ENCODE measurements around the gene GPR153. TPM values are rescaled to one million over a fixed set of nuclear protein-coding genes. Genes with fewer than 3 reads are reported as not detected.

GPR153 gene
- total and polyA plus RNA-seq, 2 of the 8 experiments (the other 6 are each of a cell fraction or from before 2014, with no cell fraction given), result 5.7 to 8.1 TPM

DNA sequence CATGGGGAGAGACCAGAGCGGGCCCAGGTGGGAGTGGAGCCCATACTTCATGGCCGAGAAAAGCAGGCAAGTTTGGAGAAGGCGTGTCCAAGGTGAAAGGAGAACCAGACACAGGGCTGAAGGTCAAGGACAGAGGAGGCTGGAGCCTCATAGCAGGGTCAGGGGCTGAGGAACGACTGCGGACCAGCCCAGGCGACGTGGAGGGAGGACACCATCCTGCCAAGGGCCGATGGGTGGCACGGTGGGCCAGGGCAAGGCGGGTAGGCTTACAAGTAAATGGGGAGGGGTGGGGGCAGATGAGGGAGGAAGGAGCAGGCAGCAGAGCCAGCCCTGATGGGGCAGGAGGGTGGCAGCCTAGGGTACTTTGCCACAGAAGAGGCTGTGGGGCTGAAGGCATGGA is 18.2 kb upstream of the GPR153 start:
- no peak overlapping the region for H2BK5ac ChIP-seq (ENCODE audit: low read depth, low read length)
- no peak overlapping the region for H3K27ac ChIP-seq (ENCODE audit: low read depth, low read length)
- H3K9me3 ChIP-seq (ENCODE audit: insufficient read depth in 2 of 2, low read depth in 1 of 2, low read length in 1 of 2), result no peaks in the 10 kb centered on the region
- ChIA-PET CTCF (ENCODE audit: partially characterized antibody) (interaction anchor here (0.6 to 10.6 kb wide), 8 partner anchors 8 to 371 kb away, joined by 3 to 122 read pairs (median 7); partner anchors contain the start of gene GPR153), POLR2A (ENCODE audit: partially characterized antibody) (interaction anchor here (1.1 kb wide), 1 partner anchor 9 kb away, joined by 4 read pairs; no protein-coding TSS in a partner anchor)
- H3K18ac ChIP-seq (ENCODE audit: extremely low read depth, low read length), result no peak overlapping the region
- no peaks in the 10 kb centered on the region; a peak in 2 of 8 replicates for H3K36me3 ChIP-seq (ENCODE audit: control insufficient read depth in 2 of 4, insufficient read depth in 4 of 4, low read length in 3 of 4)
- H3K9ac ChIP-seq (replicated peaks in 1 of 4; ENCODE audit: extremely low read depth in 1 of 4, low read depth in 3 of 4, low read length in 3 of 4), result no peak overlapping the region
- peaks cover 3% of the 10 kb centered on the region; the same call in 1 of the 2 replicates for H3K79me1 ChIP-seq (ENCODE audit: low read depth, low read length)
- 97% methylated on average over 10 of the region's 10 CpGs; no CpG with 5 or more reads in 1 of the 2 experiments for WGBS, 2 experiments (ENCODE audit: extremely low coverage in 1 of 2, insufficient coverage in 1 of 2, insufficient read length in 1 of 2, insufficient replicate concordance in 2 of 2, low coverage in 1 of 2, low lambda C conversion rate in 2 of 2, missing lambda C conversion rate in 1 of 2)
- no peak overlapping the region for H2BK12ac ChIP-seq (ENCODE audit: low read depth, low read length)
- no peak overlapping the region for H3K4me3 ChIP-seq (ENCODE audit: extremely low read depth in 1 of 4, insufficient read depth in 2 of 4, low read depth in 3 of 4, low read length in 4 of 4)
- H4K91ac ChIP-seq (replicated peaks; ENCODE audit: insufficient read length, low read length), result no peak overlapping the region
- H3K14ac ChIP-seq (ENCODE audit: insufficient read length), result no peak overlapping the region
- H4K8ac ChIP-seq (ENCODE audit: extremely low read depth, insufficient read depth, low read length), result no peak overlapping the region
- no peak overlapping the region for H4K5ac ChIP-seq (ENCODE audit: insufficient read length, low read depth, low read length)
- no peak overlapping the region for H3K23ac ChIP-seq (ENCODE audit: insufficient read length)
- peaks cover 0 to 12% (median 5%) of the 10 kb centered on the region in 4 experiments; a peak in 4 of 7 replicates for H3K4me1 ChIP-seq (replicated peaks in 1 of 4; ENCODE audit: control insufficient read depth in 3 of 4, insufficient read depth in 4 of 4, low read length in 3 of 4)
- H3K56ac ChIP-seq (replicated peaks; ENCODE audit: insufficient read length, low read depth, low read length), result no peak overlapping the region
- no peak overlapping the region for H2AFZ ChIP-seq (ENCODE audit: low read length)
- H3K79me2 ChIP-seq (ENCODE audit: control insufficient read depth in 1 of 2, insufficient read depth in 2 of 2, low read length in 2 of 2), result no peaks in the 10 kb centered on the region
- H3K23me2 ChIP-seq (ENCODE audit: low read depth, low read length), result no peaks in the 10 kb centered on the region
- H3K4me2 ChIP-seq (ENCODE audit: insufficient read depth in 1 of 2, low read depth in 2 of 2, low read length in 2 of 2), result no peak overlapping the region
- no peak overlapping the region for H2BK120ac ChIP-seq (replicated peaks; ENCODE audit: low read depth, low read length)
- no peak overlapping the region for H2AK5ac ChIP-seq (ENCODE audit: low read depth, low read length)
- H4K20me1 ChIP-seq (replicated peaks in 1 of 2; ENCODE audit: control insufficient read depth in 1 of 2, insufficient read depth in 2 of 2, low read length in 2 of 2), result peaks cover 2 to 3% of the 10 kb centered on the region in 2 experiments
- FAIRE-seq (no peak), DNase-seq (ENCODE audit: low read depth in 1 of 2, low spot score in 2 of 2) (no peak)
- H2BK20ac ChIP-seq (ENCODE audit: low read length), result no peak overlapping the region
- H3K27me3 ChIP-seq (replicated peaks in 1 of 4; ENCODE audit: control insufficient read depth in 3 of 4, extremely low read depth in 1 of 4, insufficient read depth in 3 of 4, low read length in 3 of 4), result no peaks in the 10 kb centered on the region
- no peak overlapping the region for H3K4ac ChIP-seq (replicated peaks; ENCODE audit: insufficient read length, low read depth, low read length)
- no peak overlapping the region for H2BK15ac ChIP-seq (ENCODE audit: low read length)
- no peak for TF ChIP-seq JUN (IDR thresholded peaks at IDR 0.05; ENCODE audit: low read depth, low read length)
- TF ChIP-seq JUND (IDR thresholded peaks at IDR 0.05; ENCODE audit: low read length), result no peak
- TF ChIP-seq GABPA (IDR thresholded peaks at IDR 0.05; ENCODE audit: borderline replicate concordance, insufficient read depth, low read length), result no peak
- TF ChIP-seq MAX (IDR thresholded peaks at IDR 0.05), result no peak
- no peak for TF ChIP-seq EZH2 (IDR thresholded peaks at IDR 0.05; ENCODE audit: low read depth, low read length, severe bottlenecking)
- no peak for TF ChIP-seq RBBP5 (IDR thresholded peaks at IDR 0.05; ENCODE audit: borderline replicate concordance, low read depth, low read length)
- no peak for TF ChIP-seq HDAC2 (IDR thresholded peaks at IDR 0.05; ENCODE audit: borderline replicate concordance in 1 of 2, low read depth in 2 of 2, low read length in 2 of 2)
- no peak for TF ChIP-seq ATF2 (IDR thresholded peaks at IDR 0.05; ENCODE audit: low read length)
- no peak for TF ChIP-seq HDAC6 (IDR thresholded peaks at IDR 0.05; ENCODE audit: low read depth, low read length)
- no peak for TF ChIP-seq SIX5 (IDR thresholded peaks at IDR 0.05; ENCODE audit: low read depth, low read length)
- TF ChIP-seq SP4 (IDR thresholded peaks at IDR 0.05; ENCODE audit: low read length), result no peak

All from H1 (cell line).